Brain pericyte (primary cell): ENCODE data around the gene SSMEM1.
"Not testable (repeated sequence)": the region's sequence is repeated elsewhere in the genome, so short reads cannot be mapped to it uniquely, and the experiment has no call there.

Experiments
- DNase-seq: peaks from one replicate; pipeline ENCODE4 v3.0.0-alpha.2; 2012; ENCODE audit warnings: low read depth, low spot score

The SSMEM1 gene

DNA sequence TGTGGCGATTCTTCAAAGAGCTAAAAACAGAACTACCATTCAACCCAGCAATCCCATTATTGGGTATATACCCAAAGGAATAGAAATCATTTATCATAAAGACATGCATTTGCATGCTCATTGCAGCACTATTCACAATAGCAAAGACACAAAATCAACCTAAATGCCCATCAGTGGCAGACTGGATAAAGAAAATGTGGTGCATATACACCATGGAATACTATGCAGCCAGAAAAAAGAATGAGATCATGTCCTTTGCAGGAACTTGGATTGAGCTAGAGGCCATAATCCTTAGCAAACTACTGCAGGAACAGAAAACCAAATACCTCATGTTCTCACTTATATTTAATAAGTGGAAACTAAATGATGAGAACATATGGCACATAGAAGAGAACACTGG, 38.8 kb downstream of the SSMEM1 start:
- DNase-seq = not testable (repeated sequence)

- DNase-seq = not testable (repeated sequence)
Observed at GRCh38 chr7:130248842-130249241, 41.2 kb downstream of the SSMEM1 start.

DNA sequence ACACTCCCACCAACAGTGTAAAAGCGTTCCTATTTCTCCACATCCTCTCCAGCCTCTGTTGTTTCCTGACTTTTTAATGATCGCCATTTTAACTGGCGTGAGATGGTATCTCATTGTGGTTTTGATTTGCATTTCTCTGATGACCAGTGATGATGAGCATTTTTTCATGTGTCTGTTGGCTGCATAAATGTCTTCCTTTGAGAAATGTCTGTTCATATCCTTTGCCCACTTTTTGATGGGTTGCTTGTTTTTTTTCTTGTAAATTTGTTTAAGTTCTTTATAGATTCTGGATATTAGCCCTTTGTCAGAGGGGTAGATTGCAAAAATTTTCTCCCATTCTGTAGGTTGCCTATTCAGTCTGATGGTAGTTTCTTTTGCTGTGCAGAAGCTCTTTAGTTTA, 42.0 kb downstream of the SSMEM1 start:
- DNase-seq = not testable (repeated sequence)

DNA sequence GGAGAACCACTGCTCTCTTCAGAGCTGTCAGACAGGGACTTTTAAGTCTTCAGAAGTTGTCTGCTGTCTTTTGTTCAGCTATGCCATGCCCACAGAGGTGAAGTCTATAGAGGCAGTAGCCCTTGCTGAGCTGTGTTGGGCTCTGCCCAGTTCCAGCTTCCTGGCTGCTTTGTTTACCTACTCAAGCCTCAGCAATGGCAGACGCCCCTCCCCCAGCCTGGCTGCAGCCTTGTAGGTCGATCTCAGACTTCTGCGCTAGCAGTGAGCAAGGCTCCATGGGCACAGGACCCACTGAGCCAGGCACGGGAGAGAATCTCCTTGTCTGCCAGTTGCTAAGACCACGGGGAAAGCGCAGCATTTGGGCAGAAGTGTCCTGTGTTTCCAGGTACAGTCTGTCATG, 46.9 kb downstream of the SSMEM1 start:
- no peak for DNase-seq

- DNase-seq = no peak
Observed at GRCh38 chr7:130256704-130257103, 49.0 kb downstream of the SSMEM1 start.

DNA sequence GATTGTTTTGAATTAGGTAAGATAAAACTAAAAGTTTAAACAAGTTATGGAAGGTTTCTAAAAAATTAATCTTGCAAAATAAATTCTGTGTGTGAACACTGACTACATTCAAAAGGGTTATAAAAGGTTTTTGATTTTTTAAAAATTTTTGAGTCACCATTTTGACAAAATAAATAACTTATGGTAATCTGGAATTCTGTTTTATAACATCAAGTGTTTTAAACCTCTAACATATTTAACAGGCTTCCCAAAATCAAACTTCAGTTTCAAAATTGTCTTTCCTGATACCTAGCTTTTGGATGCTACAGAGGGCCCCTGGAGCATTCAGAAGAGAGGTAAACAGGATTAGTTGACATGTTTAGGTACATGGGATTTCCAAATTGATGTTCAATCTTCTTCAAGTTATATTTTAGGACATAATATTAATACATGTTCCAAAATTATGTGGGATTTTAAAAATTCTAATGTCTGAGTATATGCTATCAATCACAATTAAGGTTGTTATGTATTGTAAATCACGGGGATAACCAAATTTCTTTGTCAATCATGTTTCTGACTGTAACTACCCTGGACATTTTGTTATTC, 50.9 kb downstream of the SSMEM1 start:
- DNase-seq = no peak

DNA sequence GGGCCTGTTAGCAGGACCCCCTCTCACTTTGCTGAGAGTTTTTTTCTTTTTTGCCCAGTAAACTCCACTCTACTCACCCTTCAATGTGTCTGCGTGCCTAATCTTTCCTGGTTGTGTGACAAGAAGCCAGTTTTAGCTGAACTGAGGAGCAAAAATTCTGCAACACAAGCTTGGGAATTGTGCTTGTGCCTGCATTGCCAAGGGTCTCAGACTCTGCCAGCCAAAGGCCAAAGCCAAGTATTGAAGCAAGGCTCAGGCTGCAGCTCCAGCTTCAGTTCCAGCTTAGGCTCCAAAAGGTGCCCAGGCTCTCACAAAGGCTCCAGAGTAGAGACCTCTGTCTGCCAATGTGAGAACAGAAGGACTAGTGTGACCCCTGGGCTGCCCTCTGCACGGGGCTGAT, 54.8 kb downstream of the SSMEM1 start:
- no peak for DNase-seq

- no peak for DNase-seq
Observed at GRCh38 chr7:130263130-130263529, 55.5 kb downstream of the SSMEM1 start.
